Epithelial cell of esophagus (primary cell): Measurements from ENCODE around the gene SPATA18.

Experiments
- DNase-seq: peaks from one replicate; pipeline ENCODE4 v3.0.0; 2010; ENCODE audit warnings: low read depth
- H3K4me3 ChIP-seq: 2 replicates; pipeline ENCODE4 v1.5.1; 2011; ENCODE audit warnings: mild to moderate bottlenecking, low read length, control low read depth
- TF ChIP-seq, protein P1 (sequence below): IDR thresholded peaks from 2 replicates; pipeline ENCODE4 v1.5.1; 2011; ENCODE audit warnings: low read depth, mild to moderate bottlenecking, low read length, control low read depth, inconsistent platforms; ENCODE audit not compliant: insufficient read depth; ENCODE audit errors: missing control alignments

Gene SPATA18, protein sequence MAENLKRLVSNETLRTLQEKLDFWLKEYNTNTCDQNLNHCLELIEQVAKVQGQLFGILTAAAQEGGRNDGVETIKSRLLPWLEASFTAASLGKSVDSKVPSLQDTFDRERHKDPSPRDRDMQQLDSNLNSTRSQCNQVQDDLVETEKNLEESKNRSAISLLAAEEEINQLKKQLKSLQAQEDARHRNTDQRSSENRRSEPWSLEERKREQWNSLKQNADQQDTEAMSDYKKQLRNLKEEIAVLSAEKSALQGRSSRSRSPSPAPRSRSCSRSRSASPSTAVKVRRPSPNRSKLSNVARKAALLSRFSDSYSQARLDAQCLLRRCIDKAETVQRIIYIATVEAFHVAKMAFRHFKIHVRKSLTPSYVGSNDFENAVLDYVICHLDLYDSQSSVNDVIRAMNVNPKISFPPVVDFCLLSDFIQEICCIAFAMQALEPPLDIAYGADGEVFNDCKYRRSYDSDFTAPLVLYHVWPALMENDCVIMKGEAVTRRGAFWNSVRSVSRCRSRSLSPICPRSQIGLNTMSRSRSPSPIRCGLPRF

DNA sequence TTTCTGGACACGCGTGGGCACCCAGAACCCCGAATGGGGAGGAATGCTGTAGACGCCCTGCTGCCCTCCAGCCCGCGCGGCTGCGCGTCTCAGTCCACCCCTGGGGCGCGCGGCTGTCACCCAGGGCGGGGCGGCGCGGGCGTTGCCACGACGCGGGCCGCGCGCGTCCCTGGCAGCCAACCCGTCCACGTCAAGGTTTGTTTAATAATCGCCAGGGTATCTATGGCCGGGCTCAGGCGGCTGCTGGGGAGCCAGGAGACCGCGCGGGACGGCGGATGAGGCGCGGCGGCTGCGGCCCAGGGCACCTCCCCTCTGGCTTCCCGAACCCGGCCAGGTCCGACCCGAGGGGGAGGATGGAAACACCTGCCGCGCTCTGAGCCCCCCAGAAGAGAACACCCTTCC is at the start of gene SPATA18:
TSS of gene SPATA18 (plus strand) at position 92 of the 402 bp plus-strand sequence. CDS start 401 bp downstream, outside the sequence.
- TF ChIP-seq, protein P1, sequence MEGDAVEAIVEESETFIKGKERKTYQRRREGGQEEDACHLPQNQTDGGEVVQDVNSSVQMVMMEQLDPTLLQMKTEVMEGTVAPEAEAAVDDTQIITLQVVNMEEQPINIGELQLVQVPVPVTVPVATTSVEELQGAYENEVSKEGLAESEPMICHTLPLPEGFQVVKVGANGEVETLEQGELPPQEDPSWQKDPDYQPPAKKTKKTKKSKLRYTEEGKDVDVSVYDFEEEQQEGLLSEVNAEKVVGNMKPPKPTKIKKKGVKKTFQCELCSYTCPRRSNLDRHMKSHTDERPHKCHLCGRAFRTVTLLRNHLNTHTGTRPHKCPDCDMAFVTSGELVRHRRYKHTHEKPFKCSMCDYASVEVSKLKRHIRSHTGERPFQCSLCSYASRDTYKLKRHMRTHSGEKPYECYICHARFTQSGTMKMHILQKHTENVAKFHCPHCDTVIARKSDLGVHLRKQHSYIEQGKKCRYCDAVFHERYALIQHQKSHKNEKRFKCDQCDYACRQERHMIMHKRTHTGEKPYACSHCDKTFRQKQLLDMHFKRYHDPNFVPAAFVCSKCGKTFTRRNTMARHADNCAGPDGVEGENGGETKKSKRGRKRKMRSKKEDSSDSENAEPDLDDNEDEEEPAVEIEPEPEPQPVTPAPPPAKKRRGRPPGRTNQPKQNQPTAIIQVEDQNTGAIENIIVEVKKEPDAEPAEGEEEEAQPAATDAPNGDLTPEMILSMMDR, result no peak
- peak; percentile 39 for DNase-seq
- peak within 1 kb of the TSS; percentile 93 for H3K4me3 ChIP-seq

GRCh38 chr4:52001616-52002015 is 49.5 kb upstream of the SPATA18 start:
- TF ChIP-seq, protein P1, result no peak
- DNase-seq, result peak; percentile 77
- no peak overlapping the region for H3K4me3 ChIP-seq

DNA sequence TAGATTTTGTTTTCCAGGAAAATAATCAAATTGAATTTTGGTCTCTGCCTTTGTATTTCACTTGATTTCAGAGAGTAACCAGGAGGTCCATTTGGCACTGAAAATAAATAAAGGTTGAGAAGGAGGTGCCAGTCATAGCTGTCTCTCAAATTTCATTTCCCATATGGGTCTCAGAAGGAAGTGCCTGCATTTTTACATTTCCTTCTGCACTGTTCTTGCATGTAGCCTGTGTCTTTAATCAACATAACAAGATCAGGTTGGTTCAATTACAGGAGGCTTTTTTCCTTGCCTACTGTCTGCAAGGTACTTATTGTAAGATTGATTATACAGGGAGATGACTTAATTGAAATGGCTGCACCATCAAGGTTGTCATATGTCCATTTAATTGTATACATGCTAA is 46.7 kb upstream of the SPATA18 start:
- no peak for DNase-seq
- H3K4me3 ChIP-seq, result no peak overlapping the region
- TF ChIP-seq, protein P1, result no peak

- TF ChIP-seq, protein P1, result no peak
- no peak overlapping the region for H3K4me3 ChIP-seq
- DNase-seq, result no peak
Measured at GRCh38 chr4:52005604-52006273, 45.4 kb upstream of the SPATA18 start.

GRCh38 chr4:52006887-52007286 is 44.2 kb upstream of the SPATA18 start:
- H3K4me3 ChIP-seq, result no peak overlapping the region
- TF ChIP-seq, protein P1, result no peak
- no peak for DNase-seq

- TF ChIP-seq, protein P1, result no peak
- DNase-seq, result no peak
- no peak overlapping the region for H3K4me3 ChIP-seq
Measured at GRCh38 chr4:52010986-52011385, 40.1 kb upstream of the SPATA18 start.
